K562 (cell line): ENCODE measurements around the gene PACRG.

Experiments used
- ATF1 ChIP-seq, 2 experiments: fragments of 450-650 bp in 1 of 2; IDR thresholded peaks; 2 replicates each; pipeline ENCODE4 v1.6.1; 2016; ENCODE audit warnings: missing compliant biosample characterization in 1 of 2, missing genetic modification characterization in 1 of 2
- CTCF ChIP-seq, 3 experiments: IDR thresholded peaks in 2 of 3; conservative IDR thresholded peaks in 1 of 3; 2 replicates each; pipeline ENCODE4 v1.5.1; 2011 to 2012; ENCODE audit warnings: low read length in 3 of 3, mild to moderate bottlenecking in 3 of 3, control low read depth in 2 of 3, improper control_type of control experiment in 1 of 3, inconsistent platforms in 1 of 3, low read depth in 1 of 3, mixed read lengths in 1 of 3, moderate library complexity in 1 of 3; ENCODE audit not compliant: insufficient read depth in 2 of 3
- HCFC1 ChIP-seq: IDR thresholded peaks from 2 replicates; pipeline ENCODE4 v1.6.1; 2012; ENCODE audit warnings: low read depth, low read length, improper control_type of control experiment
- HDGF ChIP-seq: fragments of 450-650 bp; IDR thresholded peaks from 2 replicates; pipeline ENCODE4 v1.6.1; 2016
- KAT8 ChIP-seq: fragments of 450-650 bp; IDR thresholded peaks from 2 replicates; pipeline ENCODE4 v1.6.1; 2016; ENCODE audit warnings: low read depth, mild to moderate bottlenecking
- MIER1 ChIP-seq: fragments of 450-650 bp; IDR thresholded peaks from 2 replicates; pipeline ENCODE4 v1.6.1; 2016; ENCODE audit warnings: antibody characterized with exemption, mild to moderate bottlenecking, low read depth
- TFAP4 ChIP-seq: sonication (generic); formaldehyde crosslinking; IDR thresholded peaks from 2 replicates; pipeline ENCODE4 v1.8.0; 2022; ENCODE audit warnings: missing genetic modification reagents, mild to moderate bottlenecking, moderate library complexity, borderline replicate concordance
- ZFX ChIP-seq: sonication (generic); formaldehyde crosslinking; IDR thresholded peaks from 2 replicates; pipeline ENCODE4 v1.8.0; 2022; ENCODE audit warnings: mild to moderate bottlenecking, missing genetic modification reagents, moderate library complexity
- ZNF217 ChIP-seq: sonication (generic); formaldehyde crosslinking; IDR thresholded peaks from 2 replicates; pipeline ENCODE4 v1.8.0; 2022; ENCODE audit warnings: mild to moderate bottlenecking, missing genetic modification reagents
- ZNF277 ChIP-seq: fragments of 250-450 bp; sonication (Bioruptor Pico); IDR thresholded peaks from 2 replicates; pipeline ENCODE4 v1.8.0; 2022; ENCODE audit warnings: inconsistent platforms, mild to moderate bottlenecking, moderate library complexity, borderline replicate concordance
- ZNF280B ChIP-seq: fragments of 250-450 bp; sonication (Bioruptor Pico); IDR thresholded peaks from 2 replicates; pipeline ENCODE4 v1.5.1; 2021; ENCODE audit warnings: mild to moderate bottlenecking

GRCh38 chr6:163264662-163265035, 536.9 kb downstream of the PACRG start:
- no peak for TF ChIP-seq CTCF (IDR thresholded peaks at IDR 0.05 in 2 of 3, conservative IDR thresholded peaks at IDR 0.05 in 1 of 3; ENCODE audit: insufficient read depth in 2 of 3, low read depth in 1 of 3, low read length in 3 of 3)
- TF ChIP-seq TFAP4 = no peak
- TF ChIP-seq ZNF217 (CRISPR knock-in tag) = no peak
- no peak for TF ChIP-seq ZFX (CRISPR knock-in tag)
- no peak for TF ChIP-seq MIER1
- TF ChIP-seq ZNF277 (CRISPR knock-in tag) = no peak
- TF ChIP-seq HCFC1 = no peak
- TF ChIP-seq HDGF = no peak
- TF ChIP-seq KAT8 = no peak
- no peak for TF ChIP-seq ZNF280B
- TF ChIP-seq ATF1 (CRISPR knock-in tag; IDR thresholded peaks at IDR 0.05) = no peak
- TF ChIP-seq ATF1 (tag; IDR thresholded peaks at IDR 0.05) = no peak
